ENCODE measurements around the gene HSPBP1. TPM values are rescaled to one million over a fixed set of nuclear protein-coding genes. Genes with fewer than 3 reads are reported as not detected.

HSPBP1 gene
- total and polyA plus RNA-seq, 2 of the 4 experiments (the other 2 are of a cell fraction): 21.0 to 43.2 TPM

DNA sequence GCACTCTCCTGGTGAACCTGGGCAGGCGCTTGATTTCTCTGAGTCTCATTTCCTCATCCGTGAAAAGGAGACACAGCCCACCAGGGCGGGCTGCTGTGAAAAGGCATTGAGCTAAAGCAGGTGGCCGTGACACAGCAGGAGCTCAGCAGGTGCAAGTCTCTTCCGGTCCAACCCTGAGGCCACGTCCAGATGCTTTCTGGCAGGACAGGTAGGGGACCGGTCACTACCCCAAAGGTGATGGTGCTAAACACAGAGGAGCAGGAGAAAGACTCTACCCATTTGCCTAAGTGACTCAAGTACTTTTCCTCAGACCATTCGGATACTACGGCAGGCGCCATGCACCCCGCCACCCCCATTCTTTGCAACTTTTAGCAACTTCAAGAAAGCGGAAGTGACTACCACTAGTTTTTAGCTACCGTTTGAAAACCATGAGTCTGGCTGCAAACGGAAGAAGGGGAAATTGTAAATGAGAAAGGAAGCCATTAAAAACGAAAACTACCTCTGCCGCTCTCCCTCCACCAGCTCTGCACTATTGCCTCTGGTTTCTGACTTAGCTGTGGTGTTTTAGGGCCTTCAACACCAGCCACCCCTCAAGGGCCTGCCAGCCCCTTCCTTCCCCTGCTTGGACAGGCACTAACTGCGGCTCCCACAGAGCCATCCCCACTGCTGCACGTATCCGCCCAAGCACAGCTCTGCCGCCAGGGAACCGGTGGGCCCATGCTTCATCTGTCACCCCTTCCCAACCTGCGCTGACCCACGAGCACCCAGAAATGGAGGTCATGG lies 25.9 kb downstream of the HSPBP1 start:
- in situ Hi-C loops (cut with MboI; ENCODE audit: low sequenced_read_pairs): no loop called here
- Histone ChIP-seq H2AK9ac (replicated peaks; ENCODE audit: low read depth, low read length, poor library complexity) (peak overlapping the region; percentile 34), H3K4me2 (ENCODE audit: low read depth, low read length) (no peak overlapping the region), H4K91ac (ENCODE audit: insufficient read depth, low read depth, low read length) (no peak overlapping the region), H3K9me3 (ENCODE audit: control insufficient read depth, insufficient read depth, low read length) (no peaks in the 10 kb centered on the region), H2BK5ac (ENCODE audit: low read depth, low read length, poor library complexity, severe bottlenecking) (no peak overlapping the region), H3K79me1 (ENCODE audit: low read depth in 1 of 2, low read length in 2 of 2) (peaks cover 6 to 84% of the 10 kb centered on the region in 2 experiments), H3K9me1 (ENCODE audit: insufficient read depth, low read length) (peaks cover 37% of the 10 kb centered on the region), H3K4me3 (ENCODE audit: insufficient read depth, low read depth, low read length) (no peak overlapping the region), H3K18ac (ENCODE audit: low read depth, low read length) (no peak overlapping the region), H2BK15ac (ENCODE audit: low read depth, low read length) (no peak overlapping the region), H3K4ac (ENCODE audit: low read depth, low read length) (no peak overlapping the region), H4K8ac (ENCODE audit: low read depth in 2 of 2, low read length in 2 of 2) (no peak overlapping the region), H4K20me1 (ENCODE audit: insufficient read depth, low read length) (peaks cover 92% of the 10 kb centered on the region), H4K5ac (ENCODE audit: low read depth, low read length) (no peak overlapping the region), H2AFZ (replicated peaks; ENCODE audit: low read length, poor library complexity) (peak overlapping the region; percentile 19), H3K14ac (replicated peaks; ENCODE audit: low read depth, low read length) (no peak overlapping the region), H3K27ac (ENCODE audit: insufficient read depth, low read length) (no peak overlapping the region), H2BK20ac (ENCODE audit: low read depth, low read length) (no peak overlapping the region), H3K23ac (ENCODE audit: low read depth, low read length) (no peak overlapping the region), H3K56ac (ENCODE audit: extremely low read depth, insufficient read depth, low read length) (no peak overlapping the region), H3K36me3 (ENCODE audit: control insufficient read depth, insufficient read depth, low read length) (peaks cover 1% of the 10 kb centered on the region; the same call in 1 of the 2 replicates), H2BK120ac (ENCODE audit: low read depth, low read length) (no peak overlapping the region), H3K27me3 (ENCODE audit: control insufficient read depth, insufficient read depth, low read length) (no peaks in the 10 kb centered on the region), H2AK5ac (ENCODE audit: low read depth, low read length) (no peak overlapping the region), H3K4me1 (ENCODE audit: control insufficient read depth, insufficient read depth, low read length) (peaks cover 15% of the 10 kb centered on the region), H3K9ac (ENCODE audit: low read depth, low read length) (no peak overlapping the region)
- no peak for ATAC-seq (ENCODE audit: low read depth)
- dilution Hi-C loops (cut with HindIII; ENCODE audit: low sequenced_read_pairs, unreplicated experiment): no loop called here
- no peak for DNase-seq
- no TSS peak for BruUV-seq (replicated peaks)
- ChIA-PET CTCF (no interaction called here), POLR2A (ENCODE audit: unreplicated experiment) (no interaction called here)
- intact Hi-C loops (cut with micrococcal nuclease): no loop called here
- TF ChIP-seq SMC3 (IDR thresholded peaks at IDR 0.05; ENCODE audit: low read depth, low read length): no peak
- no peak for TF ChIP-seq MAZ (IDR thresholded peaks at IDR 0.05; ENCODE audit: borderline replicate concordance, low read depth, low read length)
- TF ChIP-seq, protein P1, sequence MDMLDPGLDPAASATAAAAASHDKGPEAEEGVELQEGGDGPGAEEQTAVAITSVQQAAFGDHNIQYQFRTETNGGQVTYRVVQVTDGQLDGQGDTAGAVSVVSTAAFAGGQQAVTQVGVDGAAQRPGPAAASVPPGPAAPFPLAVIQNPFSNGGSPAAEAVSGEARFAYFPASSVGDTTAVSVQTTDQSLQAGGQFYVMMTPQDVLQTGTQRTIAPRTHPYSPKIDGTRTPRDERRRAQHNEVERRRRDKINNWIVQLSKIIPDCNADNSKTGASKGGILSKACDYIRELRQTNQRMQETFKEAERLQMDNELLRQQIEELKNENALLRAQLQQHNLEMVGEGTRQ (IDR thresholded peaks at IDR 0.05; ENCODE audit: low read depth, low read length): no peak
- TF ChIP-seq BHLHE40 (IDR thresholded peaks at IDR 0.05; ENCODE audit: low read depth, low read length): no peak
- 86% methylated on average over 12 of the region's 23 CpGs; no CpG with 5 or more reads in 1 of the 2 experiments for WGBS, 2 experiments (ENCODE audit: extremely low coverage in 2 of 2, insufficient read length in 1 of 2)
